CD14-positive monocyte (primary cell): ENCODE results near the gene DAPK1. TPM values are rescaled to one million over a fixed set of nuclear protein-coding genes. Genes with fewer than 3 reads are reported as not detected.

ENCODE experiments used
- DNase-seq, 3 donors: peaks; one replicate each; pipeline ENCODE4 v3.0.0-alpha.2; 2011 to 2022
- H2AFZ ChIP-seq: 2 replicates; pipeline ENCODE4 v1.6.0; 2012; ENCODE audit warnings: mild to moderate bottlenecking, low read depth, low read length, inconsistent platforms; ENCODE audit not compliant: insufficient read depth, poor library complexity, severe bottlenecking
- H3K27ac ChIP-seq, 2 donors: 1 replicate in 1 of 2; 2 replicates in 1 of 2; pipeline ENCODE4 v1.5.1; 2012 to 2013; ENCODE audit warnings: low read length in 2 of 2, control low read depth in 1 of 2, inconsistent platforms in 1 of 2, low read depth in 1 of 2, mild to moderate bottlenecking in 1 of 2
- H3K27me3 ChIP-seq, 2 donors: one replicate each; pipeline versions ENCODE4 v1.6.0 to v1.6.1; 2011 to 2013; ENCODE audit warnings: low read length in 2 of 2; ENCODE audit not compliant: control insufficient read depth in 2 of 2, insufficient read depth in 2 of 2
- H3K36me3 ChIP-seq, 2 donors: replicated peaks in 1 of 2; 1 replicate in 1 of 2; 2 replicates in 1 of 2; pipeline versions ENCODE4 v1.5.1 to v1.6.1; 2012 to 2013; ENCODE audit warnings: low read length in 2 of 2, control low read depth in 1 of 2, inconsistent platforms in 1 of 2, mild to moderate bottlenecking in 1 of 2; ENCODE audit not compliant: insufficient read depth in 2 of 2, control insufficient read depth in 1 of 2
- H3K4me1 ChIP-seq, 2 donors: 1 replicate in 1 of 2; 2 replicates in 1 of 2; pipeline versions ENCODE4 v1.5.1 to v1.6.1; 2012 to 2013; ENCODE audit warnings: low read length in 2 of 2, control low read depth in 1 of 2, inconsistent platforms in 1 of 2, mild to moderate bottlenecking in 1 of 2, moderate library complexity in 1 of 2; ENCODE audit not compliant: insufficient read depth in 2 of 2, control insufficient read depth in 1 of 2
- H3K4me2 ChIP-seq: replicated peaks from 2 replicates; pipeline ENCODE3; 2012; ENCODE audit warnings: low read length, moderate library complexity, mild to moderate bottlenecking; ENCODE audit not compliant: poor library complexity, severe bottlenecking; ENCODE audit errors: extremely low read depth
- H3K4me3 ChIP-seq, 3 experiments: fragments of 200-600 bp in 1 of 3; sonication (generic) in 1 of 3; replicated peaks in 1 of 3; 1 replicate in 2 of 3; 2 replicates in 1 of 3; pipeline ENCODE4 v1.5.1; 2011 to 2013; ENCODE audit warnings: low read length in 3 of 3, mild to moderate bottlenecking in 3 of 3, control low read depth in 2 of 3, low read depth in 2 of 3, inconsistent platforms in 1 of 3, moderate library complexity in 1 of 3
- H3K79me2 ChIP-seq: 2 replicates; pipeline ENCODE4 v1.6.0; 2012; ENCODE audit warnings: mild to moderate bottlenecking, control low read depth, inconsistent platforms, low read length, moderate library complexity; ENCODE audit not compliant: insufficient read depth
- H3K9ac ChIP-seq: 2 replicates; pipeline ENCODE4 v1.6.0; 2017; ENCODE audit warnings: low read length, mild to moderate bottlenecking; ENCODE audit not compliant: insufficient read depth, poor library complexity, severe bottlenecking
- H3K9me3 ChIP-seq, 2 donors: replicated peaks in 1 of 2; 1 replicate in 1 of 2; 2 replicates in 1 of 2; pipeline versions ENCODE4 v1.5.1 to v1.6.1; 2012 to 2013; ENCODE audit warnings: low read length in 2 of 2, control low read depth in 1 of 2; ENCODE audit not compliant: control insufficient read depth in 1 of 2, insufficient read depth in 1 of 2
- H4K20me1 ChIP-seq: 2 replicates; pipeline ENCODE4 v1.6.0; 2012; ENCODE audit warnings: mild to moderate bottlenecking, low read length, control low read depth, moderate library complexity; ENCODE audit not compliant: insufficient read depth
- H3K27ac Mint-ChIP-seq, 7 donors: one replicate each; pipeline ENCODE4 v1.8.0; 2020; ENCODE audit warnings: mild to moderate bottlenecking in 7 of 7, mixed read lengths in 7 of 7, moderate library complexity in 6 of 7, inconsistent platforms in 2 of 7
- H3K27me3 Mint-ChIP-seq, 3 donors: one replicate each; pipeline ENCODE4 v1.8.0; 2021 to 2022; ENCODE audit warnings: low read depth in 3 of 3, mild to moderate bottlenecking in 3 of 3, mixed read lengths in 3 of 3, moderate library complexity in 3 of 3, inconsistent platforms in 1 of 3
- H3K36me3 Mint-ChIP-seq, 2 donors: one replicate each; pipeline ENCODE4 v1.8.0; 2020; ENCODE audit warnings: mixed read lengths in 2 of 2, inconsistent platforms in 1 of 2, mild to moderate bottlenecking in 1 of 2
- H3K4me1 Mint-ChIP-seq: one replicate; pipeline ENCODE4 v1.8.0; 2020; ENCODE audit warnings: mild to moderate bottlenecking, mixed read lengths
- H3K4me3 Mint-ChIP-seq, 2 donors: one replicate each; pipeline ENCODE4 v1.8.0; 2020; ENCODE audit warnings: mild to moderate bottlenecking in 2 of 2, mixed read lengths in 2 of 2, moderate library complexity in 1 of 2
- H3K9me3 Mint-ChIP-seq, 7 donors: one replicate each; pipeline ENCODE4 v1.8.0; 2020 to 2022; ENCODE audit warnings: mixed read lengths in 7 of 7, mild to moderate bottlenecking in 6 of 7, moderate library complexity in 6 of 7, inconsistent platforms in 2 of 7
- WGBS: methylation state at CpG from one replicate; pipeline ENCODE4 v1.1.5; 2013; ENCODE audit warnings: missing lambda C conversion rate; ENCODE audit not compliant: insufficient coverage; 5-methylcytosine and 5-hydroxymethylcytosine counted together
- intact Hi-C, 2 donors: fragments of 100-400 bp; cut with micrococcal nuclease; formaldehyde crosslinking; loops; one replicate each; pipeline versions ENCODE4 v1.15.0 to v1.15.1; 2023
- polyA plus RNA-seq, 3 donors: library from polyadenylated mRNA; depleted of rRNA in 1 of 3; unstranded in 2 of 3; stranded (reverse) in 1 of 3; fragments of 300-500 nt in 2 of 3; fragments of >200 nt in 1 of 3; fragmentation: Illumina TruSeq in 2 of 3; gene quantifications; 1 replicate in 2 of 3; 2 replicates in 1 of 3; pipeline ENCODE4 v1.2.3, GENCODE V29; 2012 to 2021
- TF ChIP-seq, protein P1 (sequence below): fragments of 200-600 bp; IDR thresholded peaks from one replicate; pipeline ENCODE4 v1.8.0; 2022; ENCODE audit warnings: antibody characterized with exemption, mild to moderate bottlenecking

The DAPK1 gene
- polyA plus RNA-seq, 3 donors = 24.1 to 102 (median 44.4) TPM

DNA sequence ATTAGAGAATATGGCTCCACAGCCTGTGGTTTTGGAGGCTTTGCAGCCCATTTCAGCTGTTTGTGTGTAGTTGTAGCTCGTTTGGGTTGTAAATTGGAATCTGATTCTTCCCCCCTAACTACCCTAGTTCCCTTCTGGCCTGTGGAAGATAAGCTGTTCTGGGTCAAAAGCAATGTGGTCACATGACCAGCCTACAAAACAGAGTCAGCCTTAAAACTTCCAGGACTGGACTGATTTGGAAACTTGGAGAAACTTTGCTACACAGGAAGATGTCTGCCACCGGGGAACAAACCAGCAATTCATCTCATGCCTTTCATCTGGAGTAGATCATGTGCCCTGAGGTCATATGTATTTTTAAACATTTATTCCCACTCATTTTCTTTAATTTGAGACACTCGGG is 83.8 kb downstream of the DAPK1 start:
- Mint-ChIP-seq H3K4me1 (peaks cover 48% of the 10 kb centered on the region), H3K9me3 (no peaks in the 10 kb centered on the region), H3K36me3 (peaks cover 26% of the 10 kb centered on the region in 2 donors), H3K27ac (peak overlapping the region in 1 of 7 donors; percentile 8), H3K4me3 (no peak overlapping the region), H3K27me3 (peaks cover 0 to 3% (median 2%) of the 10 kb centered on the region in 3 donors)
- H3K79me2 ChIP-seq = peaks cover 12% of the 10 kb centered on the region
- peaks cover 69% of the 10 kb centered on the region for H4K20me1 ChIP-seq
- H2AFZ ChIP-seq = no peak overlapping the region
- H3K27ac ChIP-seq = no peak overlapping the region
- H3K4me1 ChIP-seq = peaks cover 34 to 48% of the 10 kb centered on the region in 2 donors
- no peak overlapping the region for H3K4me3 ChIP-seq
- WGBS = no CpG with 5 or more reads among the region's 3 CpGs
- no peak for DNase-seq
- no peak overlapping the region for H3K9ac ChIP-seq
- intact Hi-C loops = no loop called here
- no peaks in the 10 kb centered on the region for H3K9me3 ChIP-seq
- no peak overlapping the region for H3K4me2 ChIP-seq
- H3K36me3 ChIP-seq = peaks cover 0 to 5% of the 10 kb centered on the region in 2 donors
- no peaks in the 10 kb centered on the region for H3K27me3 ChIP-seq
- TF ChIP-seq, protein P1, sequence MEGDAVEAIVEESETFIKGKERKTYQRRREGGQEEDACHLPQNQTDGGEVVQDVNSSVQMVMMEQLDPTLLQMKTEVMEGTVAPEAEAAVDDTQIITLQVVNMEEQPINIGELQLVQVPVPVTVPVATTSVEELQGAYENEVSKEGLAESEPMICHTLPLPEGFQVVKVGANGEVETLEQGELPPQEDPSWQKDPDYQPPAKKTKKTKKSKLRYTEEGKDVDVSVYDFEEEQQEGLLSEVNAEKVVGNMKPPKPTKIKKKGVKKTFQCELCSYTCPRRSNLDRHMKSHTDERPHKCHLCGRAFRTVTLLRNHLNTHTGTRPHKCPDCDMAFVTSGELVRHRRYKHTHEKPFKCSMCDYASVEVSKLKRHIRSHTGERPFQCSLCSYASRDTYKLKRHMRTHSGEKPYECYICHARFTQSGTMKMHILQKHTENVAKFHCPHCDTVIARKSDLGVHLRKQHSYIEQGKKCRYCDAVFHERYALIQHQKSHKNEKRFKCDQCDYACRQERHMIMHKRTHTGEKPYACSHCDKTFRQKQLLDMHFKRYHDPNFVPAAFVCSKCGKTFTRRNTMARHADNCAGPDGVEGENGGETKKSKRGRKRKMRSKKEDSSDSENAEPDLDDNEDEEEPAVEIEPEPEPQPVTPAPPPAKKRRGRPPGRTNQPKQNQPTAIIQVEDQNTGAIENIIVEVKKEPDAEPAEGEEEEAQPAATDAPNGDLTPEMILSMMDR = no peak

DNA sequence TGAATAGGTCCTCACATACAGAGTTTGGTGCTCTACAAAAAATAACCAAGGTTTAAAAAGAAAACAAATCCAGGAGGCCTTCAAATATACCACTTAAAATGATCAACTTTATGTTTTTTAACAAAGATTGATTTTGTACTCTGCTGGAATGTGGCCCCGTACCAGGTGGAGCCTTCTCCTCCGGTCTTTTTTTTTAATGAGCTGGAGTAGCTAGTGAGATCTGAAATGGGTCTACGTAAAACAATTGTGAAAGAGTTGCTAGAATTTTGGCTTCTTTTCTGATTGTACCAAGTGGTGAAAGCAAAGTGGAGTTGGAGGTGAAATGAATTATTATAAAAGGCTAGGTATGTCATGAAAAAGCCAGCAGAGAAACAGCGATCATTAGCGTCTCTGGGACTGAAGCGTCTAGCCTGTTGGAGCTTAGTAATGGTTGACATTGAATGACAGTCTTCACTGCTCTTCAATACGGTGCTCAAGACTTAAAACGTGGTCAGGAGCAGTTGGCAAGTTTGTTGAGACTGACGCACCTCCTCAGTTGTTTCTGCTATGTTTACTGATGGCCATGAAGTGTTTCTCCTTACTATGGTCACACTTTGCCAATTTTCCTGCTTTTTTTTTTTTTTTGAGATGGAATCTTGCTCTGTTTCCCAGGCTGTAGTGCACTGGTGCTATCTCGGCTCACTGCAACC is 84.4 kb downstream of the DAPK1 start:
- 97% methylated on average over 9 of the region's 10 CpGs for WGBS
- no peak overlapping the region for H3K27ac ChIP-seq
- H3K4me2 ChIP-seq = no peak overlapping the region

More for the DNA sequence above, 84.4 kb downstream of the DAPK1 start:
- H3K4me1 Mint-ChIP-seq = peaks cover 50% of the 10 kb centered on the region
- intact Hi-C loops = no loop called here
- Histone ChIP-seq H3K27me3 (no peaks in the 10 kb centered on the region), H3K79me2 (peaks cover 12% of the 10 kb centered on the region), H4K20me1 (peaks cover 69% of the 10 kb centered on the region), H3K4me1 (peaks cover 39 to 53% of the 10 kb centered on the region in 2 donors), H3K36me3 (peaks cover 0 to 5% of the 10 kb centered on the region in 2 donors), H3K9me3 (no peaks in the 10 kb centered on the region), H3K9ac (no peak overlapping the region), H2AFZ (no peak overlapping the region), H3K4me3 (no peak overlapping the region)
- peaks cover 0 to 3% (median 2%) of the 10 kb centered on the region in 3 donors for H3K27me3 Mint-ChIP-seq
- TF ChIP-seq, protein P1 = no peak
- H3K36me3 Mint-ChIP-seq = peaks cover 21 to 22% of the 10 kb centered on the region in 2 donors
- no peak for DNase-seq
- peak overlapping the region in 1 of 7 donors; percentile 80 for H3K27ac Mint-ChIP-seq
- H3K9me3 Mint-ChIP-seq = no peaks in the 10 kb centered on the region
- H3K4me3 Mint-ChIP-seq = no peak overlapping the region
